GM23338 (cell line): Measurements from ENCODE around the gene PCSK4. TPM values are rescaled to one million over a fixed set of nuclear protein-coding genes. Genes with fewer than 3 reads are reported as not detected.
A peak's percentile ranks its signal among the peaks of the same experiment; 100 is the strongest.

Experiments
- ATAC-seq: fragments of 200-7000 bp; cut with Tn5 transposase; 3 replicates; pipeline ENCODE4 v1.9.1; 2020
- DNase-seq: peaks from one replicate; pipeline ENCODE4 v3.0.0-alpha.2; 2015; ENCODE audit warnings: low spot score
- H2AFZ ChIP-seq: fragments of 200-600 bp; sonication (generic); 2 replicates; pipeline ENCODE4 v1.8.0; 2016; ENCODE audit warnings: antibody characterized with exemption, mild to moderate bottlenecking, moderate library complexity
- H3F3A ChIP-seq: fragments of 200-600 bp; sonication (generic); replicated peaks from 2 replicates; pipeline ENCODE4 v1.8.0; 2017; ENCODE audit warnings: antibody characterized with exemption, mixed run types, low read depth
- H3K27ac ChIP-seq: fragments of 200-600 bp; sonication (generic); 2 replicates; pipeline ENCODE4 v1.6.1; 2016; ENCODE audit warnings: low read depth
- H3K27me3 ChIP-seq: fragments of 200-600 bp; sonication (generic); 2 replicates; pipeline ENCODE4 v1.8.0; 2016; ENCODE audit warnings: mild to moderate bottlenecking, mixed run types, moderate library complexity; ENCODE audit not compliant: insufficient read depth
- H3K36me3 ChIP-seq: fragments of 200-600 bp; sonication (generic); 2 replicates; pipeline ENCODE4 v1.8.0; 2016; ENCODE audit warnings: mild to moderate bottlenecking; ENCODE audit not compliant: insufficient read depth
- H3K4me1 ChIP-seq: fragments of 200-600 bp; sonication (generic); 2 replicates; pipeline ENCODE4 v1.8.0; 2016; ENCODE audit warnings: mild to moderate bottlenecking, moderate library complexity; ENCODE audit not compliant: insufficient read depth
- H3K4me2 ChIP-seq: fragments of 200-600 bp; sonication (generic); 2 replicates; pipeline ENCODE4 v1.7.1; 2017; ENCODE audit warnings: mixed run types
- H3K4me3 ChIP-seq: fragments of 200-600 bp; sonication (generic); 2 replicates; pipeline ENCODE4 v1.6.1; 2016; ENCODE audit warnings: mixed run types
- H3K79me2 ChIP-seq: fragments of 200-600 bp; sonication (generic); replicated peaks from 2 replicates; pipeline ENCODE4 v1.8.0; 2017; ENCODE audit warnings: mild to moderate bottlenecking; ENCODE audit not compliant: insufficient read depth
- H3K9me2 ChIP-seq: fragments of 200-600 bp; sonication (generic); 2 replicates; pipeline ENCODE4 v1.8.0; 2017; ENCODE audit not compliant: insufficient read depth
- H4K20me1 ChIP-seq: fragments of 200-600 bp; sonication (generic); replicated peaks from 2 replicates; pipeline ENCODE4 v1.8.0; 2017; ENCODE audit warnings: mild to moderate bottlenecking; ENCODE audit not compliant: insufficient read depth
- H3K27ac Mint-ChIP-seq: 2 replicates; pipeline ENCODE4 v1.8.0; 2020; ENCODE audit warnings: inconsistent platforms, mild to moderate bottlenecking, moderate library complexity, mixed read lengths
- H3K27me3 Mint-ChIP-seq: 3 replicates; pipeline ENCODE4 v1.8.0; 2022; ENCODE audit warnings: low read depth, mild to moderate bottlenecking, moderate library complexity, mixed read lengths, inconsistent platforms; ENCODE audit not compliant: insufficient read depth, poor library complexity
- H3K36me3 Mint-ChIP-seq: 3 replicates; pipeline ENCODE4 v1.8.0; 2021; ENCODE audit warnings: low read depth, mild to moderate bottlenecking, inconsistent platforms, moderate library complexity, mixed read lengths
- H3K4me1 Mint-ChIP-seq: 3 replicates; pipeline ENCODE4 v1.8.0; 2020; ENCODE audit warnings: mild to moderate bottlenecking, inconsistent platforms, mixed read lengths
- H3K4me3 Mint-ChIP-seq: 3 replicates; pipeline ENCODE4 v1.8.0; 2021; ENCODE audit warnings: moderate library complexity, mild to moderate bottlenecking, inconsistent platforms, mixed read lengths
- H3K9me3 Mint-ChIP-seq: 3 replicates; pipeline ENCODE4 v1.8.0; 2020; ENCODE audit warnings: moderate library complexity, mild to moderate bottlenecking, inconsistent platforms, mixed read lengths
- EZH2phosphoT487 ChIP-seq: fragments of 200-600 bp; sonication (generic); IDR thresholded peaks from one replicate; pipeline ENCODE4 v1.8.1; 2018; ENCODE audit warnings: antibody characterized with exemption; ENCODE audit not compliant: unreplicated experiment
- JUNB ChIP-seq: IDR thresholded peaks from one replicate; pipeline ENCODE4 v1.6.1; 2016; ENCODE audit warnings: antibody characterized with exemption; ENCODE audit not compliant: unreplicated experiment
- STAT1 ChIP-seq: IDR thresholded peaks from one replicate; pipeline ENCODE4 v1.6.1; 2016; ENCODE audit warnings: antibody characterized with exemption; ENCODE audit not compliant: unreplicated experiment
- ZNF114 ChIP-seq: fragments of 250-450 bp; sonication (Bioruptor Pico); IDR thresholded peaks from 2 replicates; pipeline ENCODE4 v1.5.0; 2020; ENCODE audit warnings: mild to moderate bottlenecking, moderate library complexity
- ZNF331 ChIP-seq: fragments of 250-450 bp; sonication (Bioruptor Pico); IDR thresholded peaks from 2 replicates; pipeline ENCODE4 v1.5.0; 2020; ENCODE audit warnings: low read depth, mild to moderate bottlenecking, moderate library complexity
- polyA plus RNA-seq: library from polyadenylated mRNA; unstranded; fragments of >200 nt; fragmentation: Nextera tagmentation; extraction: Ambion mirVana; gene quantifications from 2 replicates; pipeline ENCODE4 v1.2.1, GENCODE V29; 2016
- total RNA-seq: library from RNA; depleted of rRNA; stranded (reverse); fragments of >200 nt; shearing (Covaris generic); gene quantifications from 2 replicates; pipeline ENCODE4 v1.2.3, GENCODE V29; 2014
- TF ChIP-seq, protein P1 (sequence below): fragments of 250-450 bp; sonication (Bioruptor Pico); IDR thresholded peaks from 2 replicates; pipeline ENCODE4 v1.5.0; 2020; ENCODE audit warnings: mild to moderate bottlenecking, moderate library complexity
- TF ChIP-seq, protein P2 (sequence below): IDR thresholded peaks from 2 replicates; pipeline ENCODE4 v1.6.1; 2016; ENCODE audit warnings: antibody characterized with exemption
- TF ChIP-seq, protein P3 (sequence below), 2 experiments: fragments of 200-600 bp in 1 of 2; sonication (generic) in 1 of 2; conservative IDR thresholded peaks; 2 replicates each; pipeline versions ENCODE4 v1.5.1 to v1.6.1; 2016 to 2017; ENCODE audit warnings: antibody characterized with exemption in 2 of 2, low read depth in 2 of 2, mild to moderate bottlenecking in 2 of 2, moderate library complexity in 1 of 2

The PCSK4 gene
- total and polyA plus RNA-seq, 2 experiments from 2014 or later, result 3.8 to 15.1 TPM

DNA sequence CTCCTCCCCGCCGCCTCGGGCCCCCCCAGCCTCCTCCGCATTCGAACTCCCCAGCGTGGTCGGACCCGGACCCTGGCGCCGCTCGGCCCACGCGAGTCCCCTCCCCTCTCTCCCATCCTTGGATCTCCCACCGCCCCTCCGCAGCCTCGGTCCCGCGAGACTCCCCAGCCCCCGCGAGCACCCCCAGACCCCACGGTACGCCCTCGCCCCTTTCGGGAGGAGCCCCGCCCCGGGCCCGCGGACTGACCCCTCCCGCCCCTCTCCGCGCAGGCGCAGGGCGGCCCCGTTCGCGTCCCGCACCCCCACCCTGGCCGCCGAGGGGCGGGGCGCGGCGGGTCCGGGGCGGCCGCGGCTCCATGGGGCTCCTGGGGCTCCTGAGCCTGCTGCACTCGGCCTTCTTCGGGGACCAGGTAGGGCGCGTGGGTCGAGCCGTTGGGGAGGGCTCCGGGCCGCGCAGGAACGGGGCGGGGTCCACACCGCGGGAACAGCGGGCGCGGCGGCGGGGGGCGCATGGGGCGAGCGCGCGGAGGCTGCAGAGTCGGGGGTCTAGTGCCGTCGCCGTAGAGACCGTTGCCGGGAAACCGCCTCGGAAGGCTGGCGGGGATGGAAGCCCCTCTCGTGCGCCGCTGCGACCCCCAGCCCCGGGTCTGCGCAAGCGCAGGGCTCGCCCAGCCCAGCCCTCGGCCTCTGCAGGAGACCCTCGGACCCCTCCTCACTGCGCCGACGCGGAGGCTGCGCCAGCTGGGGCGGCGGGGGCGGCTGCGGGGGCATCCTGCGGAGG lies 44.0 kb downstream of the PCSK4 start (continued):
- TF ChIP-seq, protein P1, sequence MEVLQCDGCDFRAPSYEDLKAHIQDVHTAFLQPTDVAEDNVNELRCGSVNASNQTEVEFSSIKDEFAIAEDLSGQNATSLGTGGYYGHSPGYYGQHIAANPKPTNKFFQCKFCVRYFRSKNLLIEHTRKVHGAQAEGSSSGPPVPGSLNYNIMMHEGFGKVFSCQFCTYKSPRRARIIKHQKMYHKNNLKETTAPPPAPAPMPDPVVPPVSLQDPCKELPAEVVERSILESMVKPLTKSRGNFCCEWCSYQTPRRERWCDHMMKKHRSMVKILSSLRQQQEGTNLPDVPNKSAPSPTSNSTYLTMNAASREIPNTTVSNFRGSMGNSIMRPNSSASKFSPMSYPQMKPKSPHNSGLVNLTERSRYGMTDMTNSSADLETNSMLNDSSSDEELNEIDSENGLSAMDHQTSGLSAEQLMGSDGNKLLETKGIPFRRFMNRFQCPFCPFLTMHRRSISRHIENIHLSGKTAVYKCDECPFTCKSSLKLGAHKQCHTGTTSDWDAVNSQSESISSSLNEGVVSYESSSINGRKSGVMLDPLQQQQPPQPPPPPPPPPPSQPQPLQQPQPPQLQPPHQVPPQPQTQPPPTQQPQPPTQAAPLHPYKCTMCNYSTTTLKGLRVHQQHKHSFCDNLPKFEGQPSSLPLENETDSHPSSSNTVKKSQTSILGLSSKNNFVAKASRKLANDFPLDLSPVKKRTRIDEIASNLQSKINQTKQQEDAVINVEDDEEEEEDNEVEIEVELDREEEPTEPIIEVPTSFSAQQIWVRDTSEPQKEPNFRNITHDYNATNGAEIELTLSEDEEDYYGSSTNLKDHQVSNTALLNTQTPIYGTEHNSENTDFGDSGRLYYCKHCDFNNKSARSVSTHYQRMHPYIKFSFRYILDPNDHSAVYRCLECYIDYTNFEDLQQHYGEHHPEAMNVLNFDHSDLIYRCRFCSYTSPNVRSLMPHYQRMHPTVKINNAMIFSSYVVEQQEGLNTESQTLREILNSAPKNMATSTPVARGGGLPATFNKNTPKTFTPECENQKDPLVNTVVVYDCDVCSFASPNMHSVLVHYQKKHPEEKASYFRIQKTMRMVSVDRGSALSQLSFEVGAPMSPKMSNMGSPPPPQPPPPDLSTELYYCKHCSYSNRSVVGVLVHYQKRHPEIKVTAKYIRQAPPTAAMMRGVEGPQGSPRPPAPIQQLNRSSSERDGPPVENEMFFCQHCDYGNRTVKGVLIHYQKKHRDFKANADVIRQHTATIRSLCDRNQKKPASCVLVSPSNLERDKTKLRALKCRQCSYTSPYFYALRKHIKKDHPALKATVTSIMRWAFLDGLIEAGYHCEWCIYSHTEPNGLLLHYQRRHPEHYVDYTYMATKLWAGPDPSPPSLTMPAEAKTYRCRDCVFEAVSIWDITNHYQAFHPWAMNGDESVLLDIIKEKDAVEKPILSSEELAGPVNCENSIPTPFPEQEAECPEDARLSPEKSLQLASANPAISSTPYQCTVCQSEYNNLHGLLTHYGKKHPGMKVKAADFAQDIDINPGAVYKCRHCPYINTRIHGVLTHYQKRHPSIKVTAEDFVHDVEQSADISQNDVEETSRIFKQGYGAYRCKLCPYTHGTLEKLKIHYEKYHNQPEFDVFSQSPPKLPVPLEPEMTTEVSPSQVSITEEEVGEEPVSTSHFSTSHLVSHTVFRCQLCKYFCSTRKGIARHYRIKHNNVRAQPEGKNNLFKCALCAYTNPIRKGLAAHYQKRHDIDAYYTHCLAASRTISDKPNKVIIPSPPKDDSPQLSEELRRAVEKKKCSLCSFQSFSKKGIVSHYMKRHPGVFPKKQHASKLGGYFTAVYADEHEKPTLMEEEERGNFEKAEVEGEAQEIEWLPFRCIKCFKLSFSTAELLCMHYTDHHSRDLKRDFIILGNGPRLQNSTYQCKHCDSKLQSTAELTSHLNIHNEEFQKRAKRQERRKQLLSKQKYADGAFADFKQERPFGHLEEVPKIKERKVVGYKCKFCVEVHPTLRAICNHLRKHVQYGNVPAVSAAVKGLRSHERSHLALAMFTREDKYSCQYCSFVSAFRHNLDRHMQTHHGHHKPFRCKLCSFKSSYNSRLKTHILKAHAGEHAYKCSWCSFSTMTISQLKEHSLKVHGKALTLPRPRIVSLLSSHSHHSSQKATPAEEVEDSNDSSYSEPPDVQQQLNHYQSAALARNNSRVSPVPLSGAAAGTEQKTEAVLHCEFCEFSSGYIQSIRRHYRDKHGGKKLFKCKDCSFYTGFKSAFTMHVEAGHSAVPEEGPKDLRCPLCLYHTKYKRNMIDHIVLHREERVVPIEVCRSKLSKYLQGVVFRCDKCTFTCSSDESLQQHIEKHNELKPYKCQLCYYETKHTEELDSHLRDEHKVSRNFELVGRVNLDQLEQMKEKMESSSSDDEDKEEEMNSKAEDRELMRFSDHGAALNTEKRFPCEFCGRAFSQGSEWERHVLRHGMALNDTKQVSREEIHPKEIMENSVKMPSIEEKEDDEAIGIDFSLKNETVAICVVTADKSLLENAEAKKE (CRISPR knock-in tag), result no peak
- TF ChIP-seq EZH2phosphoT487 (no peak), JUNB (no peak), STAT1 (no peak), ZNF114 (no peak)
- TF ChIP-seq, protein P2, sequence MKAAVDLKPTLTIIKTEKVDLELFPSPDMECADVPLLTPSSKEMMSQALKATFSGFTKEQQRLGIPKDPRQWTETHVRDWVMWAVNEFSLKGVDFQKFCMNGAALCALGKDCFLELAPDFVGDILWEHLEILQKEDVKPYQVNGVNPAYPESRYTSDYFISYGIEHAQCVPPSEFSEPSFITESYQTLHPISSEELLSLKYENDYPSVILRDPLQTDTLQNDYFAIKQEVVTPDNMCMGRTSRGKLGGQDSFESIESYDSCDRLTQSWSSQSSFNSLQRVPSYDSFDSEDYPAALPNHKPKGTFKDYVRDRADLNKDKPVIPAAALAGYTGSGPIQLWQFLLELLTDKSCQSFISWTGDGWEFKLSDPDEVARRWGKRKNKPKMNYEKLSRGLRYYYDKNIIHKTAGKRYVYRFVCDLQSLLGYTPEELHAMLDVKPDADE, result no peak

DNA sequence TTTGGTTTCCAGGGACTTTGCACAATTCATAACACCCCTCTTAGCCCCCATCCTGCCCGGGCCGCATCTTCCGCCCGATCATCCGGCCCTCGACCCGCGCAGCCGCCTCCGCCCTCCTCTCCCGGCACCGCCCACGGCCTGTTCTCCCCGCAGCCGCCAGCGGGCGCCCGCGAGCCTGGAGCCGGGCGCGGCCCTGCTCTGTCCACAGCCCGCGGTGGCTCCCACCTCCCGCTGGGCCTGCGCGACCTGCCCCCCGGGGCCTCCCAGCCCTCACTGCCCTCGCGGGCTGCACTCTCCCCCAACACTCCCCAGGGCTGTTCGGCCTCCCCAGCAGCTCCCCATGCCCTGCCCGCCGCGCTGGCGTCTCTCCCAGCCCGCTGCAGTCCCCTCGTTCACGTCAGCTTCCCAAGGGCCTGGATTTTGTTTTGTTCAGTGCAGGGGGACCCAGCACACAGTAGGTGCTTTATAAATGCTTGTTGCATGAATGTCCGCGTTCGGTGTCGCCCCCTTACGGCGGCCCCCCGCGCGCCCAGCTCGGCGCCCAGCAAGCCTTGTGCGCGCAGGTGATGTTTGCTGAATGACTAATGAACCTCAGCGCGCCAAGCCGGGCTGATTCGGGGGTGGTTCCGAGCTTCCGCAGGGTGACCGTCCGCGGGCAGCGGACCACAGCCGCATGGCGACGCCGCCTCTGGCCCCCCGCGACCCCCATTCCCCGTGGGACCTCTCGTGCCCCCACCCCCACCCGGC lies 44.8 kb downstream of the PCSK4 start:
- Histone ChIP-seq H2AFZ (peak overlapping the region; percentile 90), H3K36me3 (peaks cover 13% of the 10 kb centered on the region), H4K20me1 (peaks cover 18% of the 10 kb centered on the region), H3K4me1 (peaks cover 20% of the 10 kb centered on the region; the same call in 1 of the 2 replicates), H3K4me2 (peak overlapping the region; percentile 91), H3F3A (peaks cover 53% of the 10 kb centered on the region), H3K27me3 (peaks cover 37% of the 10 kb centered on the region), H3K4me3 (peak overlapping the region; percentile 83), H3K79me2 (0 out of 2 replicates have a peak, but pooled peaks cover 2% of the 10 kb centered on the region), H3K27ac (no peak overlapping the region), H3K9me2 (no peaks in the 10 kb centered on the region)
- no peak overlapping the region for H3K27ac Mint-ChIP-seq
- H3K36me3 Mint-ChIP-seq, result peaks cover 28% of the 10 kb centered on the region
- TF ChIP-seq ZNF331 (CRISPR knock-in tag), result no peak
- TF ChIP-seq, protein P3, sequence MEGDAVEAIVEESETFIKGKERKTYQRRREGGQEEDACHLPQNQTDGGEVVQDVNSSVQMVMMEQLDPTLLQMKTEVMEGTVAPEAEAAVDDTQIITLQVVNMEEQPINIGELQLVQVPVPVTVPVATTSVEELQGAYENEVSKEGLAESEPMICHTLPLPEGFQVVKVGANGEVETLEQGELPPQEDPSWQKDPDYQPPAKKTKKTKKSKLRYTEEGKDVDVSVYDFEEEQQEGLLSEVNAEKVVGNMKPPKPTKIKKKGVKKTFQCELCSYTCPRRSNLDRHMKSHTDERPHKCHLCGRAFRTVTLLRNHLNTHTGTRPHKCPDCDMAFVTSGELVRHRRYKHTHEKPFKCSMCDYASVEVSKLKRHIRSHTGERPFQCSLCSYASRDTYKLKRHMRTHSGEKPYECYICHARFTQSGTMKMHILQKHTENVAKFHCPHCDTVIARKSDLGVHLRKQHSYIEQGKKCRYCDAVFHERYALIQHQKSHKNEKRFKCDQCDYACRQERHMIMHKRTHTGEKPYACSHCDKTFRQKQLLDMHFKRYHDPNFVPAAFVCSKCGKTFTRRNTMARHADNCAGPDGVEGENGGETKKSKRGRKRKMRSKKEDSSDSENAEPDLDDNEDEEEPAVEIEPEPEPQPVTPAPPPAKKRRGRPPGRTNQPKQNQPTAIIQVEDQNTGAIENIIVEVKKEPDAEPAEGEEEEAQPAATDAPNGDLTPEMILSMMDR (conservative IDR thresholded peaks at IDR 0.05; ENCODE audit: low read depth in 2 of 2), result peak; percentile 72 to 82
- H3K27me3 Mint-ChIP-seq, result peaks cover 50% of the 10 kb centered on the region
- no peaks in the 10 kb centered on the region; the same call in 2 of the 3 replicates for H3K9me3 Mint-ChIP-seq
- DNase-seq, result peak; percentile 79
- peak; percentile 64 for ATAC-seq
- H3K4me1 Mint-ChIP-seq, result peaks cover 29% of the 10 kb centered on the region
- H3K4me3 Mint-ChIP-seq, result peak overlapping the region; percentile 67
